Hindlimb muscle (tissue), 1 donor: Measurements from ENCODE around the gene MEMO1. TPM values are rescaled to one million over a fixed set of nuclear protein-coding genes. Genes with fewer than 3 reads are reported as not detected.
"Not testable (repeated sequence)": the region's sequence is repeated elsewhere in the genome, so short reads cannot be mapped to it uniquely, and the experiment has no call there.

Source experiments
- DNase-seq: peaks from one replicate; pipeline ENCODE4 v3.0.0-alpha.2; 2013
- polyA plus RNA-seq: library from polyadenylated mRNA; unstranded; fragments of 120-200 nt; gene quantifications from one replicate; pipeline ENCODE4 v1.2.1, GENCODE V29; 2013; ENCODE audit not compliant: insufficient read length

Gene MEMO1
- polyA plus RNA-seq, 1 donor: 39.6 TPM

GRCh38 chr2:31901900-31902299 is 108.9 kb downstream of the MEMO1 start:
- no peak for DNase-seq

- DNase-seq: not testable (repeated sequence)
Observed at GRCh38 chr2:31900156-31900555, 110.7 kb downstream of the MEMO1 start.

GRCh38 chr2:31898346-31898745 is 112.5 kb downstream of the MEMO1 start:
- not testable (repeated sequence) for DNase-seq

GRCh38 chr2:31897340-31897739 is 113.5 kb downstream of the MEMO1 start:
- not testable (repeated sequence) for DNase-seq

GRCh38 chr2:31896293-31896692 is 114.5 kb downstream of the MEMO1 start:
- DNase-seq: no peak

GRCh38 chr2:31894656-31895055 is 116.2 kb downstream of the MEMO1 start:
- no peak for DNase-seq

- DNase-seq: no peak
Observed at GRCh38 chr2:31893094-31893493, 117.7 kb downstream of the MEMO1 start.

GRCh38 chr2:31889044-31889443 is 121.8 kb downstream of the MEMO1 start:
- DNase-seq: no peak

- no peak for DNase-seq
Observed at GRCh38 chr2:31888550-31888949, 122.3 kb downstream of the MEMO1 start.

- no peak for DNase-seq
Observed at GRCh38 chr2:31886700-31887099, 124.1 kb downstream of the MEMO1 start.

GRCh38 chr2:31877008-31877407 is 133.8 kb downstream of the MEMO1 start:
- DNase-seq: no peak

- no peak for DNase-seq
Observed at GRCh38 chr2:31874071-31874470, 136.7 kb downstream of the MEMO1 start.

GRCh38 chr2:31865215-31865614 is 145.6 kb downstream of the MEMO1 start:
- no peak for DNase-seq

GRCh38 chr2:31863867-31864266 is 146.9 kb downstream of the MEMO1 start:
- DNase-seq: no peak

- not testable (repeated sequence) for DNase-seq
Observed at GRCh38 chr2:31863015-31863656, 147.7 kb downstream of the MEMO1 start.

GRCh38 chr2:31859959-31860358 is 150.8 kb downstream of the MEMO1 start:
- DNase-seq: no peak

- no peak for DNase-seq
Observed at GRCh38 chr2:31853521-31853920, 157.3 kb downstream of the MEMO1 start.

GRCh38 chr2:31842150-31842549 is 168.7 kb downstream of the MEMO1 start:
- not testable (repeated sequence) for DNase-seq

GRCh38 chr2:31835450-31835849 is 175.4 kb downstream of the MEMO1 start:
- DNase-seq: no peak

- no peak for DNase-seq
Observed at GRCh38 chr2:31832363-31832762, 178.4 kb downstream of the MEMO1 start.

GRCh38 chr2:31831585-31831984 is 179.2 kb downstream of the MEMO1 start:
- no peak for DNase-seq

- no peak for DNase-seq
Observed at GRCh38 chr2:31828891-31829290, 181.9 kb downstream of the MEMO1 start.

GRCh38 chr2:31823558-31823957 is 187.2 kb downstream of the MEMO1 start:
- no peak for DNase-seq

- no peak for DNase-seq
Observed at GRCh38 chr2:31822587-31822986, 188.2 kb downstream of the MEMO1 start.
